NOMO-1 treated with dmso at 0.1 percent for 144 hours (cell line): Measurements from ENCODE around the gene CALU.

Experiments
- DNase-seq: peaks from one replicate; lab custom pipeline; 2025; ENCODE audit not compliant: unreplicated experiment; lab: John Stamatoyannopoulos, UW

Gene CALU

DNA sequence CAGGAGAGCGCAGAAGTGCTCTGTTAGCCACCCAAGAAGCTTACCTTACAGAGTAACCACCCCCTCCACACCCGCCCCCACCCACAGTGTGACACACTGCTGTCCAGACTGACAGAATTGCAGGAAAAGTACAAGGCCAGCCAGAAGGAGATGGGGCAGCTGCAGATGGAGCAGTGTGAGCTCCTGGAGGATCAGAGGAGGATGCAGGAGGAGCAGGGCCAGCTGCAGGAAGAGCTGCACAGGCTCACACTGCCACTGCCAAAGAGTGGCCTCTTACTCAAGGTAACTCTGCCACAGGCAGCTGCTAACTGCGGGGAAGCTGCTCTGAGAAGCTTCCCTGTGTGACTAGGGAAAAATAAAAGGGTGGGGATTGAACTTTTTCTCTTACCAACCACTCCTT lies 70.2 kb downstream of the CALU start:
- DNase-seq, result no peak

- DNase-seq, result no peak
Observed at GRCh38 chr7:128810473-128810872, 71.3 kb downstream of the CALU start.

GRCh38 chr7:128810997-128811396 lies 71.8 kb downstream of the CALU start:
- no peak for DNase-seq

DNA sequence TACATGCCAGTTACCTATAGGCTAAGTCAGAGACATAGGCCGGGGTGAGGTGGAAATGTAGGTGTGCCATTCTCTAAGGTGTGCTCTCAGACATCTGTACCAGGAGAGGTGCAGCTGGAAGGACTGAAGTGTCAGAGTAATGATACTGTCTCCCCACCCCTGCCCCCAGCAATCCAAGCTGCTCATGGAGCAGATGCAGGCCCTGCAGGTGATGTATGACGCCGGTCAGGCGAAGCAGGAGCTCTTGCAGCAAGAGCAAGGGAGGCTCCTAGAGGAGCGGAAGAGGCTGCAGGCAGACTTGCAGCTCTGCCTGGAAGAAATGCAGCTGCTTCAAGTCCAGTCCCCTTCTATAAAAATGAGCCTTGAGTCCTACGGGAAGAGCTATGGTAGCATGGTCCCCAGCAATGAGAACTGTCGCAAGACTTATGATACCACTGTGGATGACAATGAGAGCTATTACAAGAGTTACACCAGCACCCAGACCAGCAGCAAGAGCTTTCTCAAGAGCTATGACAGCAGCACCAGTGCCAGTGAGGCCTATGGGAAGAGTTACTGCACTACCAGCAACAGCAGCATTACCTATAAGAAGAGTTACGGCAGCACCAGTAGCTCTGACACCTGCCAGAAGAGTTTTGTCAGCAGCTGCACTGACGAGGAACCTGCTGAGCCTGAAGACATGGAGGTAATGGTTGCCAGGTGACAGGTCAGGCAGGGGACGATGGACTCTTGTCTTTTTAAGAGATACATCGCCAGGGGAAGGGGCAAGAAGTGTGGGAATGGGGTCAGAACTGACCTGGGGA lies 72.7 kb downstream of the CALU start:
- no peak for DNase-seq

GRCh38 chr7:128812514-128813168 lies 73.5 kb downstream of the CALU start:
- DNase-seq, result no peak

GRCh38 chr7:128814499-128814898 lies 75.3 kb downstream of the CALU start:
- DNase-seq, result no peak

DNA sequence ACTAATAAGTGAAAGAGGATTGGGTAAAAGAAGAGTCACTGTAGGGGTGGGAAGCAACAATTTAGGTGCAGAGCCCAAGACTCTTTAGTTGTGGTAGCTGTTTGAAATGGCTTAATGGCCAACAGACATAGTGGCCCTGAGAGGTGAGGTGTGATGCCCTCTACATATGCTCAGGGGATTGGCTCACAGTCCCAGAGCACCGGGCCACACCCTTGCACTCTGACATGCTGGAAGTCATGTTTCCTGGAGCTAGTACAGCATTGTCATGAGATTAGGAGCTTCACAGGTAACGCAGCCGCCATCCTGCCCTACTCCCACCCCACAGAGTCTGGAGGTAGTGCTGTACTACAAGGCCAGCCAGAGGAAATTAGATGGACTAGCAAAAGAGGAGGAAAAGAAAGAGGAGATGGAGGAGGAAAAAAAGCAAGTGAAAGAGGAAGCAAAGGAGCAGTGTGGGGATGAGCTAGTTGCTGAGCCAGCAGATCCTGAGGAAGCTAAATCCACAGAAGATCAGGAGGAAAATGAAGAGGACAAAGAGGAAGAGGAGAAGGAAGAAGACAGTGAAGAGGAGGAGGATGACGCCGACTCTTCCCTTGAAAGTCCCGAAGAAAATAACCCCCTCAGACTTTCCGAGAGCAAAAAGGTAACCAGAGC lies 76.3 kb downstream of the CALU start:
- DNase-seq, result no peak

DNA sequence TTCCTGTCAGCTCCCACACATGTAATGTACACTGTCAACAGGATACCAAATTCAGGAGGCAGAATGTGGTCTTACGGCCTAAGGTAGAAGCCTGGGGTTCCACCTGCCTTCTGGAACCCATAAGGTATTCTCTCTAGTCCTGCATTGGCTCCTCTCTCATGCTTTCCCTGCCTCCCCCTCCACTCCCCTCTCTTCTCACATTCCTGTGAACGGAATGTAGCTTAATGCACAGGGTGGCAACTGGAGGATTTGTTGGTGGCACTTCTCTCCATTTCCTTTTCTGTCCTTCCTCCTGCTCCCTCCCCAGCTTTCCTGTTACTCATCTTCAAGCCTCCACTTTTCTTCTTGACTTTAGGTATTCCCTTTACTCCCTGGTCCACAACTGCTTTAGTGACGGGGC lies 79.5 kb downstream of the CALU start:
- DNase-seq, result no peak
